PC-9 (cell line): ENCODE measurements around the gene MYBPC3. TPM values are rescaled to one million over a fixed set of nuclear protein-coding genes. Genes with fewer than 3 reads are reported as not detected.
"Not testable (repeated sequence)": the region's sequence is repeated elsewhere in the genome, so short reads cannot be mapped to it uniquely, and the experiment has no call there.

Experiments
- BruUV-seq: library from RNA; stranded (reverse); fragments of 400-500 nt; replicated peaks from 2 replicates; lab custom pipeline; 2021; lab: Mats Ljungman, UMichigan
- CTCF ChIA-PET: fragments of 300-600 bp; sonication (Branson Sonifier 250); formaldehyde crosslinking; loops from one replicate; lab custom pipeline; 2022; ENCODE audit warnings: antibody characterized with exemption; lab: Charles Lee
- POLR2A ChIA-PET: fragments of 300-600 bp; sonication (Branson Sonifier 250); formaldehyde crosslinking; loops from one replicate; lab custom pipeline; 2022; ENCODE audit warnings: antibody characterized with exemption; ENCODE audit not compliant: unreplicated experiment; lab: Charles Lee
- DNase-seq, 2 experiments: peaks; one replicate each; pipeline versions ENCODE4 v3.0.0 to v3.0.0-alpha.2; 2015 to 2022; ENCODE audit warnings: mixed read lengths in 1 of 2
- H2AFZ ChIP-seq: fragments of 200-600 bp; sonication (generic); 2 replicates; pipeline ENCODE4 v1.8.1; 2017; ENCODE audit warnings: antibody characterized with exemption
- H3F3A ChIP-seq: fragments of 200-600 bp; sonication (generic); 2 replicates; pipeline ENCODE4 v1.8.1; 2017; ENCODE audit warnings: antibody characterized with exemption, mild to moderate bottlenecking, low read depth; ENCODE audit not compliant: insufficient read depth
- H3K27ac ChIP-seq: fragments of 200-600 bp; sonication (generic); 2 replicates; pipeline ENCODE4 v1.6.1; 2016; ENCODE audit warnings: mixed run types
- H3K27me3 ChIP-seq: fragments of 200-600 bp; sonication (generic); 2 replicates; pipeline ENCODE4 v1.6.1; 2016; ENCODE audit warnings: low read depth, mixed run types; ENCODE audit not compliant: insufficient read depth
- H3K36me3 ChIP-seq: fragments of 200-600 bp; sonication (generic); 2 replicates; pipeline ENCODE4 v1.6.1; 2016; ENCODE audit warnings: low read depth, mixed run types
- H3K4me1 ChIP-seq: fragments of 200-600 bp; sonication (generic); replicated peaks from 2 replicates; pipeline ENCODE4 v1.6.1; 2016; ENCODE audit warnings: mixed run types; ENCODE audit not compliant: insufficient read depth
- H3K4me2 ChIP-seq: fragments of 200-600 bp; sonication (generic); 2 replicates; pipeline ENCODE4 v1.6.1; 2017; ENCODE audit warnings: mixed run types
- H3K4me3 ChIP-seq: fragments of 200-600 bp; sonication (generic); 2 replicates; pipeline ENCODE4 v1.6.1; 2016; ENCODE audit warnings: mixed run types
- H3K79me2 ChIP-seq: fragments of 200-600 bp; sonication (generic); 2 replicates; pipeline ENCODE4 v1.6.1; 2017; ENCODE audit warnings: low read depth, mixed run types
- H3K9me2 ChIP-seq: fragments of 200-600 bp; sonication (generic); 2 replicates; pipeline ENCODE4 v1.8.1; 2017; ENCODE audit warnings: mild to moderate bottlenecking; ENCODE audit not compliant: insufficient read depth
- H3K9me3 ChIP-seq: fragments of 200-600 bp; sonication (generic); 2 replicates; pipeline ENCODE4 v1.8.1; 2016; ENCODE audit warnings: low read depth; ENCODE audit not compliant: insufficient read depth
- H4K20me1 ChIP-seq: fragments of 200-600 bp; sonication (generic); 2 replicates; pipeline ENCODE4 v1.8.1; 2017; ENCODE audit not compliant: insufficient read depth
- EZH2 ChIP-seq: fragments of 200-600 bp; sonication (generic); IDR thresholded peaks from 2 replicates; pipeline ENCODE4 v1.8.0; 2017; ENCODE audit warnings: antibody characterized with exemption, low read depth
- intact Hi-C: fragments of 100-400 bp; cut with micrococcal nuclease; formaldehyde crosslinking; loops from one replicate; pipeline ENCODE4 v1.10.0; 2022; ENCODE audit not compliant: unreplicated experiment
- total RNA-seq: library from RNA; stranded (reverse); gene quantifications from 2 replicates; pipeline ENCODE4 v1.2.3, GENCODE V29; 2021
- TF ChIP-seq, protein P1 (sequence below): fragments of 200-600 bp; sonication (generic); conservative IDR thresholded peaks from 2 replicates; pipeline ENCODE4 v1.6.1; 2017; ENCODE audit warnings: mixed run types, antibody characterized with exemption, mild to moderate bottlenecking, moderate library complexity

The MYBPC3 gene
- total RNA-seq, 1 experiment from 2014 or later, result not detected

DNA sequence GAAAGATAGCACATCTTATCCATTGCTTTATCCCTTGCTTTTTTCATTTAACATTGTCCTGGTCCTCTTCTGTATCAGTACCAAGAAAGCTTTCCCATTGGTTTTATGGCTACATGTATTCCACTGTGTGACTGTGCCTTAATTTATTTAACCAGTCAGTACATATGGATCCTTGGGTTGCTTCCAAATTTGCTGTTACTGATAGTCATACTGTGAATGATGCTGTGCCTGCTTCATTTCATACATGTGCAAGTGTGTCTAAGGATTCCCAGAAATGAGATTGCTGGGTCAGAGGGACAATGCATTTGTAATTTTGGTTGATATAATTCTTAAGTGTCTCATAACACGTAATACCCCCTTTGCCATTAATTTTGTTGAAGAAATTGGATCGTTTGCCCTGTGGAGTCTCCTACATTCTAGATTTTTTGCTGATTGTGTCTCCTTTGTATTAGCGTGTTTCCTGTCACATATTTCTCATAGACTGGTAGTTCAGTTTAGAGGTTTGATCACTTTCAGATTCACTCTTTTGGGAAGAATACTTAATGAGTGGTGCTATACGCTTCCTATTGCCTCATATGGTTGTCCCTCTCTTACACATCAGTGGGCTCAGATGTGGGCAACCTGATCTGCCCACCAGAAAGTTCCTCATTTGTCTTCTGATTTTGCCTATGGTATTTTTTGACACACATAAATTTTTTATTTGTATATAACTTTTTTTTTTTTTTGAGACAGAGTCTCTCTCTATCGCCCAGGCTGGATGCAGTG, 35.3 kb downstream of the MYBPC3 start:
- CTCF ChIA-PET, result no interaction called here
- intact Hi-C loops, result no loop called here

DNA sequence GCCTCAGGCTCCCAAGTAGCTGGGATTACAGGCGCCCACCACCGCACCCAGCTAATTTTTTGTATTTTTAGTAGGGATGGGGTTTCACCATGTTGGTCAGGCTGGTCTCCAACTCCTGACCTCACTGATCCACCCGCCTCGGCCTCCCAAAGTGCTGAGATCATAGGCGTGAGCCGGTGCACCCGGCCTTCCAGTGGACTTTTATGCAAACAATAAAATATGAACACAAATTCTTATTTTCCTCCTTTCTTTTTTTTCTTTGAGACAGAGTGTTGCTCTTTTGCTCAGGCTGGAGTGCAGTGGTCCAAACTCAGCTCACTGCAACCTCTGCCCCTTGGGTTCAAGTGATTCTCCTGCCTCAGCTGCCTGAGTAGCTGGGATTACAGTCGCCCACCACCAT, 36.0 kb downstream of the MYBPC3 start:
- H3K4me2 ChIP-seq, H3K4me3 ChIP-seq, CTCF ChIA-PET, H2AFZ ChIP-seq, H3F3A ChIP-seq, H4K20me1 ChIP-seq, DNase-seq, H3K79me2 ChIP-seq, POLR2A ChIA-PET, BruUV-seq, H3K27me3 ChIP-seq, intact Hi-C loops, H3K9me2 ChIP-seq, H3K4me1 ChIP-seq, H3K27ac ChIP-seq, H3K9me3 ChIP-seq: not testable (repeated sequence)
- H3K36me3 ChIP-seq, result peaks cover 24% of the 10 kb centered on the region

More for the DNA sequence above, 35.3 kb downstream of the MYBPC3 start:
- Histone ChIP-seq H3F3A (peaks cover 7% of the 10 kb centered on the region; the same call in 1 of the 2 replicates), H3K9me2 (no peaks in the 10 kb centered on the region), H2AFZ (no peak overlapping the region), H3K36me3 (peaks cover 19% of the 10 kb centered on the region), H3K4me2 (no peak overlapping the region), H3K79me2 (no peaks in the 10 kb centered on the region), H3K9me3 (no peaks in the 10 kb centered on the region), H3K27ac (no peak overlapping the region), H3K4me1 (no peaks in the 10 kb centered on the region), H3K4me3 (no peak overlapping the region), H4K20me1 (peaks cover 4% of the 10 kb centered on the region; the same call in 1 of the 2 replicates), H3K27me3 (no peaks in the 10 kb centered on the region)
- no peak for TF ChIP-seq EZH2
- TF ChIP-seq, protein P1, sequence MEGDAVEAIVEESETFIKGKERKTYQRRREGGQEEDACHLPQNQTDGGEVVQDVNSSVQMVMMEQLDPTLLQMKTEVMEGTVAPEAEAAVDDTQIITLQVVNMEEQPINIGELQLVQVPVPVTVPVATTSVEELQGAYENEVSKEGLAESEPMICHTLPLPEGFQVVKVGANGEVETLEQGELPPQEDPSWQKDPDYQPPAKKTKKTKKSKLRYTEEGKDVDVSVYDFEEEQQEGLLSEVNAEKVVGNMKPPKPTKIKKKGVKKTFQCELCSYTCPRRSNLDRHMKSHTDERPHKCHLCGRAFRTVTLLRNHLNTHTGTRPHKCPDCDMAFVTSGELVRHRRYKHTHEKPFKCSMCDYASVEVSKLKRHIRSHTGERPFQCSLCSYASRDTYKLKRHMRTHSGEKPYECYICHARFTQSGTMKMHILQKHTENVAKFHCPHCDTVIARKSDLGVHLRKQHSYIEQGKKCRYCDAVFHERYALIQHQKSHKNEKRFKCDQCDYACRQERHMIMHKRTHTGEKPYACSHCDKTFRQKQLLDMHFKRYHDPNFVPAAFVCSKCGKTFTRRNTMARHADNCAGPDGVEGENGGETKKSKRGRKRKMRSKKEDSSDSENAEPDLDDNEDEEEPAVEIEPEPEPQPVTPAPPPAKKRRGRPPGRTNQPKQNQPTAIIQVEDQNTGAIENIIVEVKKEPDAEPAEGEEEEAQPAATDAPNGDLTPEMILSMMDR, result no peak
- no TSS peak for BruUV-seq
- DNase-seq, result no peak
- POLR2A ChIA-PET, result no interaction called here

DNA sequence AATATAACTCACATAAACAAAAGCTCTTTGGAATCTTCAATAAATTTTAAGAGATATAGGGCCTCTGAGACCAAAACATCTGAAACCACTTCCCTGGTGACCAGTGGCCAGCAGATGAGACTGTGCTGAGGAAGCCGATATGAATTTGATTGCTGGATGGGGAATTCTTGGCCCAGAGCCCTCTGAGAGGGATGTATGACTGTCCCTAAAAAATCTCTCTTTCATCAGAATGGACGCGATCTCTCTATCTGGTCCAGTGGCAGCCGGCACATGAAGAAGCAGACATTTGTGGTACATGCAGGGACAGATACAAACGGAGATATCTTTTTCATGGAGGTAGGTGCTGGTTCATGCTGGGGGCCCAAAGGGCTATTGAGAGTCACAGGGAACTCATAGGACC, 37.5 kb downstream of the MYBPC3 start:
- Histone ChIP-seq H3F3A (peaks cover 7% of the 10 kb centered on the region; the same call in 1 of the 2 replicates), H3K27me3 (no peaks in the 10 kb centered on the region), H3K4me2 (no peak overlapping the region), H4K20me1 (peaks cover 4% of the 10 kb centered on the region; the same call in 1 of the 2 replicates), H3K4me3 (no peak overlapping the region), H3K9me3 (no peaks in the 10 kb centered on the region), H3K79me2 (no peaks in the 10 kb centered on the region), H3K4me1 (no peaks in the 10 kb centered on the region), H3K9me2 (no peaks in the 10 kb centered on the region), H3K36me3 (peaks cover 30% of the 10 kb centered on the region), H2AFZ (no peak overlapping the region), H3K27ac (no peak overlapping the region)
- TF ChIP-seq, protein P1, result no peak
- TF ChIP-seq EZH2, result no peak
- POLR2A ChIA-PET, result no interaction called here
- CTCF ChIA-PET, result no interaction called here
- no TSS peak for BruUV-seq
- intact Hi-C loops, result no loop called here
- no peak for DNase-seq
